WTC11 (cell line): Measurements from ENCODE around the gene ITPR1.

Experiments used
- ATF2 ChIP-seq: sonication (generic); formaldehyde crosslinking; IDR thresholded peaks from 2 replicates; pipeline ENCODE4 v1.8.1; 2022; ENCODE audit warnings: low read depth, missing genetic modification reagents, borderline replicate concordance
- ATF3 ChIP-seq: sonication (generic); formaldehyde crosslinking; conservative IDR thresholded peaks from 2 replicates; pipeline ENCODE4 v1.8.1; 2022; ENCODE audit warnings: mild to moderate bottlenecking, missing genetic modification reagents
- CTCF ChIP-seq: fragments of 200-600 bp; IDR thresholded peaks from 2 replicates; pipeline ENCODE4 v1.8.0; 2022; ENCODE audit warnings: antibody characterized with exemption
- IRF2 ChIP-seq: sonication (generic); formaldehyde crosslinking; IDR thresholded peaks from 2 replicates; pipeline ENCODE4 v1.8.0; 2022; ENCODE audit warnings: low read depth, missing genetic modification reagents, borderline replicate concordance
- TP53 ChIP-seq: sonication (generic); formaldehyde crosslinking; IDR thresholded peaks from 2 replicates; pipeline ENCODE4 v1.8.1; 2023; ENCODE audit warnings: mild to moderate bottlenecking, missing genetic modification reagents

GRCh38 chr3:4856986-4857385, 363.8 kb downstream of the ITPR1 start:
- TF ChIP-seq CTCF (no peak), IRF2 (CRISPR knock-in tag) (no peak), ATF2 (CRISPR knock-in tag) (no peak), TP53 (no peak), ATF3 (CRISPR knock-in tag) (no peak)
